Natural killer cell (primary cell): Measurements from ENCODE around the gene FAM114A2. TPM values are rescaled to one million over a fixed set of nuclear protein-coding genes. Genes with fewer than 3 reads are reported as not detected.
"Not testable (repeated sequence)": the region's sequence is repeated elsewhere in the genome, so short reads cannot be mapped to it uniquely, and the experiment has no call there.

Experiments used
- ATAC-seq, 3 donors: fragments of 150-1000 bp in 2 of 3; fragments of 200-7000 bp in 1 of 3; cut with Tn5 transposase; 1 replicate in 1 of 3; 2 replicates in 2 of 3; pipeline ENCODE4 v1.10.0; 2021; ENCODE audit warnings: mild to moderate bottlenecking in 2 of 3, moderate library complexity in 2 of 3
- DNase-seq, 2 donors: peaks; one replicate each; pipeline versions ENCODE4 v3.0.0 to v3.0.0-alpha.2; 2013 to 2021; ENCODE audit warnings: mixed read lengths in 1 of 2
- H3K27ac ChIP-seq: one replicate; pipeline ENCODE4 v1.5.1; 2013; ENCODE audit warnings: mild to moderate bottlenecking, low read length
- H3K27me3 ChIP-seq: one replicate; pipeline ENCODE4 v1.6.1; 2013; ENCODE audit warnings: low read length; ENCODE audit not compliant: control insufficient read depth, insufficient read depth
- H3K36me3 ChIP-seq: one replicate; pipeline ENCODE4 v1.6.1; 2013; ENCODE audit warnings: low read length; ENCODE audit not compliant: control insufficient read depth, insufficient read depth
- H3K4me1 ChIP-seq: one replicate; pipeline ENCODE4 v1.6.1; 2013; ENCODE audit warnings: low read length; ENCODE audit not compliant: control insufficient read depth, insufficient read depth
- H3K4me3 ChIP-seq: one replicate; pipeline ENCODE4 v1.5.1; 2013; ENCODE audit warnings: low read length
- H3K9me3 ChIP-seq: one replicate; pipeline ENCODE4 v1.6.1; 2013; ENCODE audit warnings: low read length; ENCODE audit not compliant: control insufficient read depth, insufficient read depth
- H3K27ac Mint-ChIP-seq, 2 donors: one replicate each; pipeline ENCODE4 v1.8.0; 2022; ENCODE audit warnings: mild to moderate bottlenecking in 2 of 2, mixed read lengths in 2 of 2, moderate library complexity in 1 of 2
- H3K27me3 Mint-ChIP-seq, 2 donors: one replicate each; pipeline ENCODE4 v1.8.0; 2022; ENCODE audit warnings: low read depth in 2 of 2, mixed read lengths in 2 of 2
- H3K36me3 Mint-ChIP-seq: one replicate; pipeline ENCODE4 v1.8.0; 2022; ENCODE audit warnings: mixed read lengths
- H3K4me1 Mint-ChIP-seq, 2 donors: one replicate each; pipeline ENCODE4 v1.8.0; 2022; ENCODE audit warnings: mixed read lengths in 2 of 2
- H3K4me3 Mint-ChIP-seq: one replicate; pipeline ENCODE4 v1.8.0; 2022; ENCODE audit warnings: mild to moderate bottlenecking, moderate library complexity, mixed read lengths
- H3K9me3 Mint-ChIP-seq, 2 donors: one replicate each; pipeline ENCODE4 v1.8.0; 2022; ENCODE audit warnings: mixed read lengths in 2 of 2
- CTCF ChIP-seq: fragments of 200-600 bp; IDR thresholded peaks from one replicate; pipeline ENCODE4 v1.8.0; 2022; ENCODE audit warnings: antibody characterized with exemption
- WGBS: methylation state at CpG from one replicate; pipeline ENCODE4 v1.1.7; 2013; ENCODE audit warnings: missing lambda C conversion rate; ENCODE audit not compliant: insufficient coverage; 5-methylcytosine and 5-hydroxymethylcytosine counted together
- intact Hi-C: fragments of 100-400 bp; cut with micrococcal nuclease; formaldehyde crosslinking; loops from one replicate; pipeline ENCODE4 v1.14.2; 2022
- total RNA-seq, 4 donors: library from RNA; stranded (reverse); fragments of 120-200 nt in 1 of 4; gene quantifications; one replicate each; pipeline versions ENCODE4 v1.2.3 to v1.2.4, GENCODE V29; 2013 to 2022

Gene FAM114A2
- total RNA-seq, 3 donors from 2014 or later (not counting 1 experiment from before 2014, with no cell fraction given), result 29.0 to 37.8 (median 29.4) TPM

- Histone ChIP-seq H3K4me3 (no peak overlapping the region), H3K9me3 (no peaks in the 10 kb centered on the region), H3K27ac (no peak overlapping the region), H3K36me3 (no peaks in the 10 kb centered on the region), H3K4me1 (peaks cover 16% of the 10 kb centered on the region), H3K27me3 (no peaks in the 10 kb centered on the region)
- Mint-ChIP-seq H3K36me3 (no peaks in the 10 kb centered on the region), H3K9me3 (no peaks in the 10 kb centered on the region), H3K27me3 (no peaks in the 10 kb centered on the region), H3K27ac (peak overlapping the region; percentile 64 to 72), H3K4me1 (peaks cover 16 to 30% of the 10 kb centered on the region in 2 donors), H3K4me3 (no peak overlapping the region)
- DNase-seq (peak; percentile 82 to 91), ATAC-seq (peak; percentile 90 to 92 (median 90))
- peak; percentile 92 for TF ChIP-seq CTCF
- intact Hi-C loops, result loop anchor here (1.0 kb wide), 2 partner anchors 108 to 333 kb away; no protein-coding TSS in a partner anchor
- 41% methylated on average over 15 of the region's 18 CpGs for WGBS
Observed at GRCh38 chr5:154072414-154073171, 33.9 kb upstream of the FAM114A2 start.

DNA sequence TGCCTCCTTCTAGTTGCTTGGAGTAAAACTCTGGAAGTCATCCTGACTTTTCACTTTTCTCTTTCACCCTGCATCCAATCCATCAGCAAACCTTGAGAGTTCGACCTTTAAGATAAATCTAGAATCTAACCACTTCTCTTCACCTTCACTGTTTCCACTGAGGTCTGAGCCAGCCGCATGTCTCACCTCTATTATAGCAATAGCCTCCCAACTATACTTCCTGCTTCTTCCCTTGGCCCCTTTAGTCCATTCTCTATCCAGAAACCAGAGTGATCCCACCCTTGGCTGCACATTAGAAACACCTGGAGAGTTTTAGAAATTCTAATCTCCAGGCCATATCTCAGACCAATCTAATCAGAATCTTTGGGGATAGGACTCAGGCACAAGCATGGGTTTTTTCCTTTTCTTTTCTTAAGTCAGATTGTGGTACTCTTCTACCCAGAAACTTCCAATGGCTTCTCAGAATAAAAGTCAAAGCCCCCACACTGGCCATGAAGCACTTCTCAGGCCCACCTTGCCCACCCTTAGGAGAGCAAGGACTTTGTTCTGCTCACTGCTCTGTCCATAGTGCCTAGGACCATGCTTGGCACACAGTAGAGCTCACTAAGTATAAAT is 33.2 kb upstream of the FAM114A2 start:
- ATAC-seq (no peak), DNase-seq (no peak)
- 39% methylated on average over 2 of the region's 2 CpGs for WGBS
- Mint-ChIP-seq H3K4me3 (no peak overlapping the region), H3K4me1 (peaks cover 14 to 26% of the 10 kb centered on the region in 2 donors), H3K27ac (peak overlapping the region; percentile 64 to 72), H3K9me3 (no peaks in the 10 kb centered on the region), H3K36me3 (no peaks in the 10 kb centered on the region), H3K27me3 (no peaks in the 10 kb centered on the region)
- no peak overlapping the region for H3K27ac ChIP-seq
- peaks cover 16% of the 10 kb centered on the region for H3K4me1 ChIP-seq
- no peak overlapping the region for H3K4me3 ChIP-seq
- no peaks in the 10 kb centered on the region for H3K9me3 ChIP-seq
- H3K27me3 ChIP-seq, result no peaks in the 10 kb centered on the region
- no peak for TF ChIP-seq CTCF
- intact Hi-C loops, result loop anchor here (1.0 kb wide), 2 partner anchors 108 to 333 kb away; no protein-coding TSS in a partner anchor
- no peaks in the 10 kb centered on the region for H3K36me3 ChIP-seq

GRCh38 chr5:154069854-154070253 is 31.1 kb upstream of the FAM114A2 start:
- H3K27me3 Mint-ChIP-seq, H3K4me3 ChIP-seq, H3K36me3 Mint-ChIP-seq, H3K27ac ChIP-seq, H3K36me3 ChIP-seq, H3K9me3 Mint-ChIP-seq, H3K4me1 ChIP-seq, intact Hi-C loops, H3K9me3 ChIP-seq, H3K27me3 ChIP-seq, H3K4me3 Mint-ChIP-seq, DNase-seq, H3K27ac Mint-ChIP-seq, ATAC-seq: not testable (repeated sequence)
- WGBS, result 92% methylated on average over 5 of the region's 5 CpGs
- peaks cover 10 to 12% of the 10 kb centered on the region in 2 donors for H3K4me1 Mint-ChIP-seq

- H3K27ac Mint-ChIP-seq, result no peak overlapping the region
- ATAC-seq, result no peak
- TF ChIP-seq CTCF, result no peak
- H3K36me3 Mint-ChIP-seq, result no peaks in the 10 kb centered on the region
- no peaks in the 10 kb centered on the region for H3K9me3 Mint-ChIP-seq
- Histone ChIP-seq H3K4me3 (no peak overlapping the region), H3K27ac (no peak overlapping the region), H3K4me1 (no peaks in the 10 kb centered on the region), H3K36me3 (no peaks in the 10 kb centered on the region), H3K27me3 (no peaks in the 10 kb centered on the region), H3K9me3 (no peaks in the 10 kb centered on the region)
- H3K4me3 Mint-ChIP-seq, result no peak overlapping the region
- no peaks in the 10 kb centered on the region for H3K27me3 Mint-ChIP-seq
- intact Hi-C loops, result no loop called here
- DNase-seq, result no peak
- H3K4me1 Mint-ChIP-seq, result no peaks in the 10 kb centered on the region
Observed at GRCh38 chr5:154065971-154066370, 27.3 kb upstream of the FAM114A2 start.
